H1 (cell line): ENCODE results near the gene SPTSSB. TPM values are rescaled to one million over a fixed set of nuclear protein-coding genes. Genes with fewer than 3 reads are reported as not detected.
A peak's percentile ranks its signal among the peaks of the same experiment; 100 is the strongest.

Source experiments
- CTCF ChIA-PET: fragments of 300-600 bp; sonication (Branson Sonifier 250); formaldehyde crosslinking; loops from one replicate; lab custom pipeline; 2021; ENCODE audit not compliant: partially characterized antibody; lab: Charles Lee
- POLR2A ChIA-PET: fragments of 300-600 bp; sonication (Branson Sonifier 250); formaldehyde crosslinking; loops from one replicate; lab custom pipeline; 2021; ENCODE audit warnings: inconsistent platforms; ENCODE audit not compliant: partially characterized antibody; lab: Charles Lee
- DNase-seq, 2 experiments: peaks; one replicate each; pipeline versions ENCODE4 v3.0.0 to v3.0.0-alpha.2; 2010 to 2022; ENCODE audit warnings: low spot score in 2 of 2, low read depth in 1 of 2, mixed read lengths in 1 of 2
- FAIRE-seq: peaks from 2 replicates; lab custom pipeline; 2011; peaks lifted over from hg19 to GRCh38; lab: Jason Lieb, UNC
- H2AFZ ChIP-seq: 2 replicates; pipeline ENCODE4 v1.8.1; 2012; ENCODE audit warnings: low read length, inconsistent platforms
- H2AK5ac ChIP-seq: 2 replicates; pipeline ENCODE4 v1.6.1; 2013; ENCODE audit warnings: low read depth, low read length
- H2BK120ac ChIP-seq: replicated peaks from 2 replicates; pipeline ENCODE3; 2013; ENCODE audit warnings: low read depth, low read length, inconsistent platforms
- H2BK12ac ChIP-seq: 2 replicates; pipeline ENCODE4 v1.6.1; 2013; ENCODE audit warnings: low read depth, low read length
- H2BK15ac ChIP-seq: 2 replicates; pipeline ENCODE4 v1.6.1; 2013; ENCODE audit warnings: low read length
- H2BK20ac ChIP-seq: 2 replicates; pipeline ENCODE4 v1.6.1; 2013; ENCODE audit warnings: low read length
- H2BK5ac ChIP-seq: 2 replicates; pipeline ENCODE4 v1.6.1; 2013; ENCODE audit warnings: low read depth, low read length
- H3K14ac ChIP-seq: 2 replicates; pipeline ENCODE4 v1.6.1; 2013; ENCODE audit warnings: inconsistent platforms; ENCODE audit not compliant: insufficient read length
- H3K18ac ChIP-seq: 2 replicates; pipeline ENCODE4 v1.6.1; 2013; ENCODE audit warnings: low read length; ENCODE audit errors: extremely low read depth
- H3K23ac ChIP-seq: 2 replicates; pipeline ENCODE4 v1.6.1; 2013; ENCODE audit warnings: inconsistent platforms; ENCODE audit not compliant: insufficient read length
- H3K23me2 ChIP-seq: 2 replicates; pipeline ENCODE4 v1.6.1; 2013; ENCODE audit warnings: low read depth, low read length
- H3K27ac ChIP-seq: 2 replicates; pipeline ENCODE4 v1.6.1; 2011; ENCODE audit warnings: low read depth, low read length, inconsistent platforms
- H3K27me3 ChIP-seq, 4 experiments: replicated peaks in 1 of 4; 1 replicate in 1 of 4; 2 replicates in 3 of 4; pipeline versions ENCODE4 v1.6.1 to v1.8.1; 2011 to 2013; ENCODE audit warnings: low read length in 3 of 4, mild to moderate bottlenecking in 3 of 4, inconsistent platforms in 2 of 4, mixed read lengths in 2 of 4, moderate library complexity in 1 of 4; ENCODE audit not compliant: control insufficient read depth in 3 of 4, insufficient read depth in 3 of 4; ENCODE audit errors: extremely low read depth in 1 of 4
- H3K36me3 ChIP-seq, 4 experiments: 2 replicates each; pipeline versions ENCODE4 v1.6.1 to v1.8.1; 2011 to 2013; ENCODE audit warnings: mild to moderate bottlenecking in 4 of 4, low read length in 3 of 4, moderate library complexity in 2 of 4, control low read depth in 1 of 4, inconsistent platforms in 1 of 4; ENCODE audit not compliant: insufficient read depth in 4 of 4, control insufficient read depth in 2 of 4
- H3K4ac ChIP-seq: replicated peaks from 2 replicates; pipeline ENCODE3; 2013; ENCODE audit warnings: low read length, low read depth, mixed read lengths, inconsistent platforms; ENCODE audit not compliant: insufficient read length
- H3K4me1 ChIP-seq, 4 experiments: replicated peaks in 1 of 4; 1 replicate in 1 of 4; 2 replicates in 3 of 4; pipeline versions ENCODE4 v1.6.1 to v1.8.1; 2011 to 2013; ENCODE audit warnings: low read length in 3 of 4, inconsistent platforms in 2 of 4, mixed read lengths in 1 of 4; ENCODE audit not compliant: insufficient read depth in 4 of 4, control insufficient read depth in 3 of 4
- H3K4me2 ChIP-seq, 2 experiments: 2 replicates each; pipeline versions ENCODE4 v1.6.1 to v1.8.1; 2011 to 2013; ENCODE audit warnings: low read depth in 2 of 2, low read length in 2 of 2, control low read depth in 1 of 2, inconsistent platforms in 1 of 2, mild to moderate bottlenecking in 1 of 2; ENCODE audit not compliant: insufficient read depth in 1 of 2
- H3K4me3 ChIP-seq, 4 experiments: fragments of 200-600, 300-600 bp in 1 of 4; sonication (generic), shearing (Covaris generic), sonication (Bioruptor Twin) in 1 of 4; 2 replicates each; pipeline versions ENCODE4 v1.5.1 to v1.8.1; 2011 to 2016; ENCODE audit warnings: low read length in 4 of 4, low read depth in 3 of 4, control low read depth in 2 of 4, inconsistent platforms in 2 of 4, mild to moderate bottlenecking in 2 of 4, mixed read lengths in 1 of 4, moderate library complexity in 1 of 4; ENCODE audit not compliant: insufficient read depth in 2 of 4; ENCODE audit errors: extremely low read depth in 1 of 4
- H3K56ac ChIP-seq: replicated peaks from 2 replicates; pipeline ENCODE3; 2013; ENCODE audit warnings: low read depth, mild to moderate bottlenecking, mixed read lengths, low read length, inconsistent platforms; ENCODE audit not compliant: insufficient read length
- H3K79me1 ChIP-seq: 2 replicates; pipeline ENCODE4 v1.6.1; 2013; ENCODE audit warnings: low read depth, low read length, control low read depth
- H3K79me2 ChIP-seq, 2 experiments: 2 replicates each; pipeline versions ENCODE4 v1.6.1 to v1.8.1; 2012 to 2013; ENCODE audit warnings: low read length in 2 of 2, mild to moderate bottlenecking in 2 of 2, inconsistent platforms in 1 of 2; ENCODE audit not compliant: insufficient read depth in 2 of 2, control insufficient read depth in 1 of 2
- H3K9ac ChIP-seq, 4 experiments: replicated peaks in 1 of 4; 1 replicate in 1 of 4; 2 replicates in 3 of 4; pipeline versions ENCODE4 v1.6.1 to v1.8.1; 2011 to 2013; ENCODE audit warnings: low read depth in 3 of 4, low read length in 3 of 4, control low read depth in 2 of 4, mild to moderate bottlenecking in 2 of 4, moderate library complexity in 2 of 4, inconsistent platforms in 1 of 4; ENCODE audit errors: extremely low read depth in 1 of 4
- H3K9me3 ChIP-seq, 2 experiments: 2 replicates each; pipeline versions ENCODE4 v1.6.1 to v1.8.1; 2012 to 2013; ENCODE audit warnings: mild to moderate bottlenecking in 2 of 2, moderate library complexity in 2 of 2, control low read depth in 1 of 2, inconsistent platforms in 1 of 2, low read depth in 1 of 2, low read length in 1 of 2, mixed read lengths in 1 of 2; ENCODE audit not compliant: insufficient read depth in 2 of 2
- H4K20me1 ChIP-seq, 2 experiments: replicated peaks in 1 of 2; 2 replicates each; pipeline versions ENCODE3 to v1.8.1; 2011 to 2013; ENCODE audit warnings: inconsistent platforms in 2 of 2, low read length in 2 of 2, mild to moderate bottlenecking in 1 of 2; ENCODE audit not compliant: insufficient read depth in 2 of 2, control insufficient read depth in 1 of 2
- H4K5ac ChIP-seq: 2 replicates; pipeline ENCODE4 v1.6.1; 2013; ENCODE audit warnings: low read length, low read depth, mixed read lengths, inconsistent platforms; ENCODE audit not compliant: insufficient read length
- H4K8ac ChIP-seq: 2 replicates; pipeline ENCODE4 v1.8.0; 2013; ENCODE audit warnings: mild to moderate bottlenecking, moderate library complexity, low read length, inconsistent platforms; ENCODE audit not compliant: insufficient read depth; ENCODE audit errors: extremely low read depth
- H4K91ac ChIP-seq: replicated peaks from 2 replicates; pipeline ENCODE3; 2013; ENCODE audit warnings: low read length, mixed read lengths, inconsistent platforms; ENCODE audit not compliant: insufficient read length
- CBX8 ChIP-seq: fragments of 300-800, 300-1000 bp; sonication (generic); IDR thresholded peaks from 2 replicates; pipeline ENCODE4 v1.7.1; 2016; ENCODE audit warnings: low read depth, low read length, borderline replicate concordance
- PHF8 ChIP-seq: fragments of 200-600 bp; sonication (generic); conservative IDR thresholded peaks from 2 replicates; pipeline ENCODE4 v1.7.1; 2012; ENCODE audit warnings: low read depth, mild to moderate bottlenecking, inconsistent platforms, low read length, moderate library complexity
- RFX5 ChIP-seq: IDR thresholded peaks from 2 replicates; pipeline ENCODE4 v1.6.1; 2011; ENCODE audit warnings: low read depth, low read length, improper control_type of control experiment, borderline replicate concordance
- SAP30 ChIP-seq: fragments of 300-600 bp; sonication (generic); IDR thresholded peaks from 2 replicates; pipeline ENCODE4 v1.7.1; 2012; ENCODE audit warnings: low read length, moderate library complexity, mild to moderate bottlenecking, inconsistent platforms; ENCODE audit not compliant: insufficient read depth, insufficient replicate concordance
- SRF ChIP-seq: IDR thresholded peaks from 2 replicates; pipeline ENCODE4 v1.6.1; 2011; ENCODE audit warnings: mild to moderate bottlenecking, low read depth, low read length, moderate library complexity
- WGBS, 2 experiments: shearing (Covaris generic) in 1 of 2; methylation state at CpG; one replicate each; pipeline versions ENCODE4 v1.1.6 to v1.1.7; 2013 to 2015; ENCODE audit warnings: low lambda C conversion rate in 2 of 2, mixed read lengths in 2 of 2, inconsistent platforms in 1 of 2, low coverage in 1 of 2, missing lambda C conversion rate in 1 of 2; ENCODE audit not compliant: insufficient replicate concordance in 2 of 2, insufficient coverage in 1 of 2, insufficient read length in 1 of 2; ENCODE audit errors: extremely low coverage in 1 of 2, missing lambda C conversion rate in 1 of 2; 5-methylcytosine and 5-hydroxymethylcytosine counted together
- polyA plus RNA-seq, 7 experiments: library from polyadenylated mRNA; depleted of rRNA in 3 of 7; stranded (reverse) in 5 of 7; unstranded in 2 of 7; fragments of >200 nt in 5 of 7; fragments of 200-250 nt in 2 of 7; gene quantifications; 1 replicate in 5 of 7; 2 replicates in 1 of 7; 4 replicates in 1 of 7; pipeline versions ENCODE4 v1.2.1 to v1.2.3, GENCODE V29; 2011 to 2013; ENCODE audit warnings: missing spikeins in 2 of 7, mixed read lengths in 2 of 7
- total RNA-seq: library from RNA; stranded (reverse); fragmentation: NEBNext Ultra II Directional; extraction: Animal tissue kit (Norgen Biotek cat#: 25700); gene quantifications from 2 replicates; pipeline ENCODE4 v1.2.1, GENCODE V29; 2021

SPTSSB gene
- total and polyA plus RNA-seq, 2 of the 8 experiments (the other 6 are each of a cell fraction or from before 2014, with no cell fraction given) = 33.4 to 52.5 TPM

- Histone ChIP-seq H2AK5ac (no peak overlapping the region), H4K5ac (no peak overlapping the region), H3K4ac (no peak overlapping the region)
- TF ChIP-seq CBX8 (no peak), RFX5 (no peak), SRF (no peak), PHF8 (no peak), SAP30 (no peak)
- TF ChIP-seq, all 59 proteins: peak for 0
- no peaks in the 10 kb centered on the region for H3K27me3 ChIP-seq
- no peak overlapping the region for H2BK20ac ChIP-seq
- H3K4me3 ChIP-seq = no peak overlapping the region
- H2BK120ac ChIP-seq = no peak overlapping the region
- H2BK5ac ChIP-seq = 0 out of 2 replicates have a peak overlapping the region, but pooled peaks have one; percentile 9
- H3K36me3 ChIP-seq = no peaks in the 10 kb centered on the region
- no peaks in the 10 kb centered on the region for H4K20me1 ChIP-seq
- 81% methylated on average over 4 of the region's 4 CpGs; no CpG with 5 or more reads in 1 of the 2 experiments for WGBS, 2 experiments
- H3K23ac ChIP-seq = no peak overlapping the region
- H2BK12ac ChIP-seq = no peak overlapping the region
- H3K14ac ChIP-seq = no peak overlapping the region
- H3K9me3 ChIP-seq = no peaks in the 10 kb centered on the region
- H3K4me1 ChIP-seq = peaks cover 0 to 4% (median 0%) of the 10 kb centered on the region in 4 experiments; a peak in 1 of 7 replicates
- no peak overlapping the region for H3K9ac ChIP-seq
- H3K79me1 ChIP-seq = no peaks in the 10 kb centered on the region
- H3K56ac ChIP-seq = no peak overlapping the region
- FAIRE-seq (no peak), DNase-seq (no peak)
- ChIA-PET POLR2A (interaction anchor here (1.5 kb wide), 1 partner anchor 15 kb away, joined by 3 read pairs; no protein-coding TSS in a partner anchor), CTCF (interaction anchor here (1.2 to 1.9 kb wide), 2 partner anchors 15 to 131 kb away, joined by 4 to 9 read pairs; no protein-coding TSS in a partner anchor)
- no peaks in the 10 kb centered on the region for H3K79me2 ChIP-seq
- H2BK15ac ChIP-seq = no peak overlapping the region
- H3K23me2 ChIP-seq = no peaks in the 10 kb centered on the region
- H4K91ac ChIP-seq = no peak overlapping the region
- H3K4me2 ChIP-seq = no peak overlapping the region
- H3K18ac ChIP-seq = no peak overlapping the region
- H3K27ac ChIP-seq = no peak overlapping the region
- no peak overlapping the region for H4K8ac ChIP-seq
- peak overlapping the region; percentile 76; the same call in 1 of the 2 replicates for H2AFZ ChIP-seq
Measured at GRCh38 chr3:161405836-161406235, 34.5 kb upstream of the SPTSSB start.
